ENCODE data around the gene WIZ.

DNA sequence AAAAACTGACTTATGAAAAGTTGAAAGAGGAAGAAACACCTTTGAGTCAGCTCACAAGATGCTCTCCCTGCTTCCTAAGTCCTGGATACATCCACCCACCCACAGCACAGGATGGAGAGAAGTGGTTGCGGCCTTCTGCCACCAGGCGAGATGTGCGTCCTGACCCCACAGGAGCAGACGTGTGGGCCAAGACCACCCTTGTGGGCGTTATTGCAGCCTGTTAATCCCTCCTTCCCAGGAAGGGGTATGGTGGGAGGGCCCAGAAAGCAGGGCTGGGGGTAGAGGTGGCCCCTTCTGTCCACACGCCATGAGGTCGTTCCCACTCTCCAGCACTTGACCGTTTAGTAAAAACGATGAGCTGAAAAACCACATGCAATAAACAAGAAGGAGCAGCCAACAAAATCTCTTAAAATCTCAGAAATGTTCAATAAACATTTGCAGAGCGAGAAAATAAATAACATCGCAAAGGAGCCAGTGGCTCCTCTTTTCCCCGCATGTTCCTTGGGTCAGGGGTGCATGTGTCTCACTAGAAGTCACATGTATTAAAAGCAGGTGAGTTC, 28.5 kb downstream of the WIZ start:
- TF ChIP-seq U2AF2 (optimal IDR thresholded peaks at IDR 0.05; ENCODE audit: low read depth, low read length): no peak
- TF ChIP-seq, protein P1, sequence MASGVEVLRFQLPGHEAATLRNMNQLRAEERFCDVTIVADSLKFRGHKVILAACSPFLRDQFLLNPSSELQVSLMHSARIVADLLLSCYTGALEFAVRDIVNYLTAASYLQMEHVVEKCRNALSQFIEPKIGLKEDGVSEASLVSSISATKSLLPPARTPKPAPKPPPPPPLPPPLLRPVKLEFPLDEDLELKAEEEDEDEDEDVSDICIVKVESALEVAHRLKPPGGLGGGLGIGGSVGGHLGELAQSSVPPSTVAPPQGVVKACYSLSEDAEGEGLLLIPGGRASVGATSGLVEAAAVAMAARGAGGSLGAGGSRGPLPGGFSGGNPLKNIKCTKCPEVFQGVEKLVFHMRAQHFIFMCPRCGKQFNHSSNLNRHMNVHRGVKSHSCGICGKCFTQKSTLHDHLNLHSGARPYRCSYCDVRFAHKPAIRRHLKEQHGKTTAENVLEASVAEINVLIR (CRISPR knock-in tag; IDR thresholded peaks at IDR 0.05): no peak
- TF ChIP-seq JUN (IDR thresholded peaks at IDR 0.05; ENCODE audit: borderline replicate concordance, low read depth, low read length): no peak
- TF ChIP-seq JUN (CRISPR knock-in tag; IDR thresholded peaks at IDR 0.05; ENCODE audit: borderline replicate concordance): no peak
- no peak for TF ChIP-seq BRF1 (IDR thresholded peaks at IDR 0.05; ENCODE audit: borderline replicate concordance, extremely low read depth, insufficient read length)
- TF ChIP-seq HNRNPK (IDR thresholded peaks at IDR 0.05; ENCODE audit: low read depth, low read length, poor library complexity, severe bottlenecking): no peak
- no peak for TF ChIP-seq FOXA1 (IDR thresholded peaks at IDR 0.05; ENCODE audit: borderline replicate concordance)
- TF ChIP-seq, protein P2, sequence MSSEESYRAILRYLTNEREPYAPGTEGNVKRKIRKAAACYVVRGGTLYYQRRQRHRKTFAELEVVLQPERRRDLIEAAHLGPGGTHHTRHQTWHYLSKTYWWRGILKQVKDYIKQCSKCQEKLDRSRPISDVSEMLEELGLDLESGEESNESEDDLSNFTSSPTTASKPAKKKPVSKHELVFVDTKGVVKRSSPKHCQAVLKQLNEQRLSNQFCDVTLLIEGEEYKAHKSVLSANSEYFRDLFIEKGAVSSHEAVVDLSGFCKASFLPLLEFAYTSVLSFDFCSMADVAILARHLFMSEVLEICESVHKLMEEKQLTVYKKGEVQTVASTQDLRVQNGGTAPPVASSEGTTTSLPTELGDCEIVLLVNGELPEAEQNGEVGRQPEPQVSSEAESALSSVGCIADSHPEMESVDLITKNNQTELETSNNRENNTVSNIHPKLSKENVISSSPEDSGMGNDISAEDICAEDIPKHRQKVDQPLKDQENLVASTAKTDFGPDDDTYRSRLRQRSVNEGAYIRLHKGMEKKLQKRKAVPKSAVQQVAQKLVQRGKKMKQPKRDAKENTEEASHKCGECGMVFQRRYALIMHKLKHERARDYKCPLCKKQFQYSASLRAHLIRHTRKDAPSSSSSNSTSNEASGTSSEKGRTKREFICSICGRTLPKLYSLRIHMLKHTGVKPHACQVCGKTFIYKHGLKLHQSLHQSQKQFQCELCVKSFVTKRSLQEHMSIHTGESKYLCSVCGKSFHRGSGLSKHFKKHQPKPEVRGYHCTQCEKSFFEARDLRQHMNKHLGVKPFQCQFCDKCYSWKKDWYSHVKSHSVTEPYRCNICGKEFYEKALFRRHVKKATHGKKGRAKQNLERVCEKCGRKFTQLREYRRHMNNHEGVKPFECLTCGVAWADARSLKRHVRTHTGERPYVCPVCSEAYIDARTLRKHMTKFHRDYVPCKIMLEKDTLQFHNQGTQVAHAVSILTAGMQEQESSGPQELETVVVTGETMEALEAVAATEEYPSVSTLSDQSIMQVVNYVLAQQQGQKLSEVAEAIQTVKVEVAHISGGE (CRISPR knock-in tag; IDR thresholded peaks at IDR 0.05): no peak
- no peak for TF ChIP-seq EZH2 (IDR thresholded peaks at IDR 0.05; ENCODE audit: borderline replicate concordance, low read depth, low read length)

Data from K562 (cell line).